H1 (cell line): ENCODE data around the gene CRYGN.

ENCODE experiments used
- CHD2 ChIP-seq: IDR thresholded peaks from 2 replicates; pipeline ENCODE4 v1.6.1; 2012; ENCODE audit warnings: low read length, improper control_type of control experiment
- CTCF ChIP-seq, 3 experiments: IDR thresholded peaks; 1 replicate in 2 of 3; 2 replicates in 1 of 3; pipeline versions ENCODE4 v1.5.1 to v1.6.1; 2011; ENCODE audit warnings: low read length in 3 of 3, mild to moderate bottlenecking in 3 of 3, inconsistent platforms in 2 of 3, low read depth in 1 of 3, moderate library complexity in 1 of 3; ENCODE audit not compliant: insufficient read depth in 1 of 3; ENCODE audit errors: control extremely low read depth in 1 of 3
- EP300 ChIP-seq, 2 experiments: IDR thresholded peaks; 1 replicate in 1 of 2; 2 replicates in 1 of 2; pipeline ENCODE4 v1.6.1; 2011 to 2012; ENCODE audit warnings: low read depth in 2 of 2, low read length in 2 of 2, mild to moderate bottlenecking in 2 of 2, borderline replicate concordance in 1 of 2, inconsistent platforms in 1 of 2, moderate library complexity in 1 of 2
- FOSL1 ChIP-seq: IDR thresholded peaks from 2 replicates; pipeline ENCODE4 v1.6.1; 2011; ENCODE audit warnings: mild to moderate bottlenecking, low read depth, low read length, moderate library complexity; ENCODE audit not compliant: insufficient read depth
- HDAC2 ChIP-seq, 2 experiments: fragments of 300-600 bp in 1 of 2; sonication (generic) in 1 of 2; IDR thresholded peaks; 2 replicates each; pipeline ENCODE4 v1.6.1; 2011 to 2012; ENCODE audit warnings: low read depth in 2 of 2, low read length in 2 of 2, mild to moderate bottlenecking in 2 of 2, moderate library complexity in 2 of 2, borderline replicate concordance in 1 of 2, inconsistent platforms in 1 of 2
- KDM1A ChIP-seq: fragments of 200-600, 300-600 bp; sonication (generic); IDR thresholded peaks from 2 replicates; pipeline ENCODE4 v1.7.1; 2016; ENCODE audit warnings: mild to moderate bottlenecking, low read length, borderline replicate concordance
- KDM5A ChIP-seq: fragments of 200-600 bp; IDR thresholded peaks from 2 replicates; pipeline ENCODE4 v1.7.1; 2012; ENCODE audit warnings: mild to moderate bottlenecking, low read length, inconsistent platforms, mixed read lengths
- MAFK ChIP-seq: IDR thresholded peaks from 2 replicates; pipeline ENCODE4 v1.6.1; 2012; ENCODE audit warnings: low read depth, mild to moderate bottlenecking, improper control_type of control experiment, low read length
- MAX ChIP-seq: IDR thresholded peaks from 2 replicates; pipeline ENCODE4 v1.6.1; 2012; ENCODE audit warnings: inconsistent platforms
- POLR2A ChIP-seq, 2 experiments: IDR thresholded peaks; 1 replicate in 1 of 2; 2 replicates in 1 of 2; pipeline ENCODE4 v1.6.1; 2011; ENCODE audit warnings: low read depth in 2 of 2, low read length in 2 of 2, mild to moderate bottlenecking in 2 of 2; ENCODE audit errors: control extremely low read depth in 1 of 2
- RAD21 ChIP-seq, 2 experiments: IDR thresholded peaks in 1 of 2; conservative IDR thresholded peaks in 1 of 2; 2 replicates each; pipeline ENCODE4 v1.6.1; 2011; ENCODE audit warnings: low read depth in 2 of 2, low read length in 2 of 2, improper control_type of control experiment in 1 of 2, inconsistent platforms in 1 of 2, mild to moderate bottlenecking in 1 of 2, moderate library complexity in 1 of 2
- TAF1 ChIP-seq: IDR thresholded peaks from 2 replicates; pipeline ENCODE4 v1.6.1; 2011; ENCODE audit warnings: mild to moderate bottlenecking, low read depth, low read length
- YY1 ChIP-seq: IDR thresholded peaks from 2 replicates; pipeline ENCODE4 v1.6.1; 2011; ENCODE audit warnings: low read depth, mild to moderate bottlenecking, low read length
- TF ChIP-seq, protein P1 (sequence below): IDR thresholded peaks from 2 replicates; pipeline ENCODE4 v1.6.1; 2012; ENCODE audit warnings: low read length, inconsistent platforms

DNA sequence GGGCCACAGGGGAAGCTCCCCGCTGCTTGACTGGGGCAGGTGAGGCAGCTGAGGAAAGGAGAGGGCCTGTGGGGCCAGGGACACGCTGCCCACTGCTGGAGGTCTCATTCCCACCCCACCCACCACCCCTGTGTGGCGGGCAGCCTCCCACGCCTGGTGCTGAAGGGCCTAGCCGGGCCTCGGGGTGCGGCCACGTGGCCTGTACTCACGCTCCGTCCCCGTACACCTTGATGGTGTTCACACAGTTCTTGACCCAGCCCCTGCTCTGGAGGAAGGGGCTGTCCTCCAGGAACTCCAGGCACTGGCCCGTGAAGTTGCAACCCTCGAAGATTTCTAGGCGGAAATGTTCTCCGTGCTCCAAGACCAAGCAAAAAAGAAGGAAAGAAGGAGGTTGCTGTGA is 4.0 kb downstream of the CRYGN start:
- TF ChIP-seq MAFK (no peak), KDM1A (no peak), HDAC2 (IDR thresholded peaks at IDR 0.05; ENCODE audit: borderline replicate concordance in 1 of 2, low read depth in 2 of 2, low read length in 2 of 2) (no peak), TAF1 (no peak), RAD21 (IDR thresholded peaks at IDR 0.05 in 1 of 2, conservative IDR thresholded peaks at IDR 0.05 in 1 of 2; ENCODE audit: low read depth in 2 of 2, low read length in 2 of 2) (no peak), FOSL1 (no peak), EP300 (IDR thresholded peaks at IDR 0.05; ENCODE audit: borderline replicate concordance in 1 of 2, low read depth in 2 of 2, low read length in 2 of 2) (no peak), MAX (no peak), CTCF (IDR thresholded peaks at IDR 0.05; ENCODE audit: control extremely low read depth in 1 of 3, insufficient read depth in 1 of 3, low read depth in 1 of 3, low read length in 3 of 3) (no peak), YY1 (no peak), KDM5A (no peak), POLR2A (IDR thresholded peaks at IDR 0.05; ENCODE audit: control extremely low read depth in 1 of 2, low read depth in 2 of 2, low read length in 2 of 2) (no peak), CHD2 (no peak)
- TF ChIP-seq, protein P1, sequence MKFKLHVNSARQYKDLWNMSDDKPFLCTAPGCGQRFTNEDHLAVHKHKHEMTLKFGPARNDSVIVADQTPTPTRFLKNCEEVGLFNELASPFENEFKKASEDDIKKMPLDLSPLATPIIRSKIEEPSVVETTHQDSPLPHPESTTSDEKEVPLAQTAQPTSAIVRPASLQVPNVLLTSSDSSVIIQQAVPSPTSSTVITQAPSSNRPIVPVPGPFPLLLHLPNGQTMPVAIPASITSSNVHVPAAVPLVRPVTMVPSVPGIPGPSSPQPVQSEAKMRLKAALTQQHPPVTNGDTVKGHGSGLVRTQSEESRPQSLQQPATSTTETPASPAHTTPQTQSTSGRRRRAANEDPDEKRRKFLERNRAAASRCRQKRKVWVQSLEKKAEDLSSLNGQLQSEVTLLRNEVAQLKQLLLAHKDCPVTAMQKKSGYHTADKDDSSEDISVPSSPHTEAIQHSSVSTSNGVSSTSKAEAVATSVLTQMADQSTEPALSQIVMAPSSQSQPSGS, result no peak
